DND-41 (cell line): ENCODE data around the gene PTPRC.
A peak's percentile ranks its signal among the peaks of the same experiment; 100 is the strongest.

Experiments used
- ATAC-seq: fragments of 200-7000 bp; cut with Tn5 transposase; 3 replicates; pipeline ENCODE4 v1.9.1; 2021; ENCODE audit warnings: low read depth; ENCODE audit not compliant: insufficient read depth
- DNase-seq: peaks from one replicate; pipeline ENCODE4 v3.0.0-alpha.2; 2020
- H2AFZ ChIP-seq: 2 replicates; pipeline ENCODE4 v1.6.0; 2012; ENCODE audit warnings: low read depth, low read length
- H3K27ac ChIP-seq: 2 replicates; pipeline ENCODE4 v1.5.1; 2012; ENCODE audit warnings: low read length, inconsistent platforms
- H3K27me3 ChIP-seq: fragments of 200-600 bp; sonication (generic); 2 replicates; pipeline ENCODE4 v1.6.0; 2012; ENCODE audit warnings: low read length, mild to moderate bottlenecking, inconsistent platforms; ENCODE audit not compliant: insufficient read depth, poor library complexity
- H3K36me3 ChIP-seq: 2 replicates; pipeline ENCODE4 v1.5.1; 2012; ENCODE audit warnings: low read length, inconsistent platforms; ENCODE audit not compliant: insufficient read depth
- H3K4me1 ChIP-seq: 2 replicates; pipeline ENCODE4 v1.5.1; 2012; ENCODE audit warnings: mild to moderate bottlenecking, low read length; ENCODE audit not compliant: insufficient read depth
- H3K4me2 ChIP-seq: 2 replicates; pipeline ENCODE4 v1.6.0; 2012; ENCODE audit warnings: mild to moderate bottlenecking, moderate library complexity, low read length, inconsistent platforms; ENCODE audit not compliant: insufficient read depth
- H3K4me3 ChIP-seq, 2 experiments: fragments of 200-600 bp in 1 of 2; shearing (Covaris generic) in 1 of 2; 2 replicates each; pipeline ENCODE4 v1.5.1; 2012 to 2016; ENCODE audit warnings: inconsistent platforms in 2 of 2, low read length in 2 of 2, mild to moderate bottlenecking in 2 of 2, low read depth in 1 of 2, moderate library complexity in 1 of 2
- H3K79me2 ChIP-seq: 2 replicates; pipeline ENCODE4 v1.6.0; 2012; ENCODE audit warnings: low read length, inconsistent platforms; ENCODE audit not compliant: insufficient read depth
- H3K9ac ChIP-seq: 2 replicates; pipeline ENCODE4 v1.6.0; 2012; ENCODE audit warnings: low read depth, mild to moderate bottlenecking, inconsistent platforms, low read length, moderate library complexity
- H3K9me3 ChIP-seq: 2 replicates; pipeline ENCODE4 v1.5.1; 2012; ENCODE audit warnings: low read length, moderate library complexity, mild to moderate bottlenecking, inconsistent platforms; ENCODE audit not compliant: insufficient read depth, severe bottlenecking
- H4K20me1 ChIP-seq: 2 replicates; pipeline ENCODE4 v1.6.0; 2012; ENCODE audit warnings: low read length; ENCODE audit not compliant: insufficient read depth
- EZH2 ChIP-seq: IDR thresholded peaks from 3 replicates; pipeline ENCODE4 v1.6.1; 2012; ENCODE audit warnings: borderline replicate concordance, low read depth, mild to moderate bottlenecking, moderate library complexity, low read length, inconsistent platforms; ENCODE audit not compliant: severe bottlenecking
- TF ChIP-seq, protein P1 (sequence below): IDR thresholded peaks from 2 replicates; pipeline ENCODE4 v1.5.1; 2012; ENCODE audit warnings: borderline replicate concordance, low read length, moderate library complexity, mild to moderate bottlenecking; ENCODE audit not compliant: poor library complexity, severe bottlenecking; ENCODE audit errors: extremely low read depth

The PTPRC gene

DNA sequence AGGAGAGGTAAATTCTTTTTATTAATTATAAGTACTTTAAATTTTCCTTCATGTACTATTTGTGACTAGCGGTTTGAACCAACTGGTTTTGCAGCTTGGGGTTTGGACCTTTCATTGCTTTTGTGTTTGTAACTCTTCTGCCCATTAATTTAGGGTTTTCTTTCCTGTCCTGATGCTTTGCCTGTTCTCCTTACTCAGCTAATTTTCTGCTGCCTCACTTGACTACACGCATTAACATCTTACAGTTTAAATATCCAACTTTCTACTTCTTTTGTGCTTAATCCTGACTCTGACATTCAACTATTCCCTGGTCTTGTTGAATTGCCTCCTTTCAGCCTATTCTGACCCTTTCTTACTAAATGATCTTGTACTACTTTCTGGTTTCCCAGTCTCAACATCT lies 135.6 kb downstream of the PTPRC start:
- Histone ChIP-seq H3K36me3 (no peaks in the 10 kb centered on the region), H3K4me3 (no peak overlapping the region), H3K27me3 (no peaks in the 10 kb centered on the region), H3K9me3 (no peaks in the 10 kb centered on the region), H3K4me1 (peaks cover 39% of the 10 kb centered on the region), H2AFZ (no peak overlapping the region), H3K79me2 (peaks cover 4% of the 10 kb centered on the region; the same call in 1 of the 2 replicates), H3K27ac (no peak overlapping the region), H3K9ac (no peak overlapping the region), H4K20me1 (no peaks in the 10 kb centered on the region), H3K4me2 (no peak overlapping the region)
- no peak for ATAC-seq
- no peak for TF ChIP-seq EZH2
- TF ChIP-seq, protein P1, sequence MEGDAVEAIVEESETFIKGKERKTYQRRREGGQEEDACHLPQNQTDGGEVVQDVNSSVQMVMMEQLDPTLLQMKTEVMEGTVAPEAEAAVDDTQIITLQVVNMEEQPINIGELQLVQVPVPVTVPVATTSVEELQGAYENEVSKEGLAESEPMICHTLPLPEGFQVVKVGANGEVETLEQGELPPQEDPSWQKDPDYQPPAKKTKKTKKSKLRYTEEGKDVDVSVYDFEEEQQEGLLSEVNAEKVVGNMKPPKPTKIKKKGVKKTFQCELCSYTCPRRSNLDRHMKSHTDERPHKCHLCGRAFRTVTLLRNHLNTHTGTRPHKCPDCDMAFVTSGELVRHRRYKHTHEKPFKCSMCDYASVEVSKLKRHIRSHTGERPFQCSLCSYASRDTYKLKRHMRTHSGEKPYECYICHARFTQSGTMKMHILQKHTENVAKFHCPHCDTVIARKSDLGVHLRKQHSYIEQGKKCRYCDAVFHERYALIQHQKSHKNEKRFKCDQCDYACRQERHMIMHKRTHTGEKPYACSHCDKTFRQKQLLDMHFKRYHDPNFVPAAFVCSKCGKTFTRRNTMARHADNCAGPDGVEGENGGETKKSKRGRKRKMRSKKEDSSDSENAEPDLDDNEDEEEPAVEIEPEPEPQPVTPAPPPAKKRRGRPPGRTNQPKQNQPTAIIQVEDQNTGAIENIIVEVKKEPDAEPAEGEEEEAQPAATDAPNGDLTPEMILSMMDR: no peak
- no peak for DNase-seq

DNA sequence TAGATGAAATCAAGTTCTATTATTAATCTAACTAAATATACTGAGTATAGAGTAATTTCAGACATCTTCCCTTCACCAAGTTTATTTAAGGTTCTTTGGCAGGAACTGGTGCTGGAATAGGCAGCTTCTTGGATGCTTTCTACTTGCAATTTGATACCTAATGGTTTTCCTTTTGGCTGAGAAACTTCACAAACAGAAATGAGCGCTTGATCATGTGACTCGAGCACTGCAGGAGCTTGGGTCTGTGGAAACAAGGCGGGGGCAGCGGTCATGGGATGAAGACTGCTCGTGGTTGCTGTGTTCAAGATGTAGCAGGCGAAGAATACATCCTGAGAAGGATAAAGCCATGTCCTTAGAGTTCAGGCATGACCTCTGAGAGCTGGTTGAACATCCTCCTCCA lies 136.8 kb downstream of the PTPRC start:
- no peak overlapping the region for H3K4me3 ChIP-seq
- H2AFZ ChIP-seq: no peak overlapping the region
- H3K27ac ChIP-seq: no peak overlapping the region
- no peaks in the 10 kb centered on the region for H3K27me3 ChIP-seq
- peaks cover 4% of the 10 kb centered on the region; the same call in 1 of the 2 replicates for H3K79me2 ChIP-seq
- no peaks in the 10 kb centered on the region for H3K9me3 ChIP-seq
- TF ChIP-seq EZH2: no peak
- TF ChIP-seq, protein P1: no peak
- no peak overlapping the region for H3K4me2 ChIP-seq
- no peaks in the 10 kb centered on the region for H3K36me3 ChIP-seq
- peak; percentile 13 for DNase-seq
- ATAC-seq: no peak
- H4K20me1 ChIP-seq: no peaks in the 10 kb centered on the region
- no peak overlapping the region for H3K9ac ChIP-seq
- H3K4me1 ChIP-seq: peaks cover 32% of the 10 kb centered on the region

DNA sequence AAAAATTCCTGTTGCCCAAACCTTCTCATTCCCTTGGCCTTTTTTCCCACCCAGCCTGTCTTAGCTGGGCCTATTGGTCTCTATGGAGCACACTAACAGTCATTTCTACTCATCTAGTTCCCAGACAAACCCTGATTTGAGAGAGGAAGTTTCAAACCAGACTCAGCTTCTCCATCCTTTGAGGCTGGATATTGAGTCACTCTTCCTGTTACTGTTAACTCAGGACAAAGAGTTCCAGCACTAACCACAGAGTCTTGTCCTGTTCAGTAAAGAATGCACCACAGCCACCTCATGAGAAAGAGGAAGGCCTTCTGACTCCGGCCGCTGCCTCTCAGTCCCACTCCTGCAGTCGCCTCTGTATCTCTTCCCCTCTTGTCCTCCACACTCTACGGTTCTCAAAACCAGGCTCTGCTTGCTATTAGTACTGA lies 137.8 kb downstream of the PTPRC start:
- Histone ChIP-seq H3K79me2 (peaks cover 4% of the 10 kb centered on the region; the same call in 1 of the 2 replicates), H3K4me2 (no peak overlapping the region), H3K9me3 (no peaks in the 10 kb centered on the region), H2AFZ (no peak overlapping the region), H3K4me3 (no peak overlapping the region), H3K27ac (peak overlapping the region; percentile 1; the same call in 1 of the 2 replicates), H4K20me1 (no peaks in the 10 kb centered on the region), H3K36me3 (no peaks in the 10 kb centered on the region), H3K9ac (no peak overlapping the region), H3K4me1 (peaks cover 31% of the 10 kb centered on the region), H3K27me3 (no peaks in the 10 kb centered on the region)
- ATAC-seq (peak; percentile 44), DNase-seq (no peak)
- TF ChIP-seq, protein P1: no peak
- TF ChIP-seq EZH2: no peak

DNA sequence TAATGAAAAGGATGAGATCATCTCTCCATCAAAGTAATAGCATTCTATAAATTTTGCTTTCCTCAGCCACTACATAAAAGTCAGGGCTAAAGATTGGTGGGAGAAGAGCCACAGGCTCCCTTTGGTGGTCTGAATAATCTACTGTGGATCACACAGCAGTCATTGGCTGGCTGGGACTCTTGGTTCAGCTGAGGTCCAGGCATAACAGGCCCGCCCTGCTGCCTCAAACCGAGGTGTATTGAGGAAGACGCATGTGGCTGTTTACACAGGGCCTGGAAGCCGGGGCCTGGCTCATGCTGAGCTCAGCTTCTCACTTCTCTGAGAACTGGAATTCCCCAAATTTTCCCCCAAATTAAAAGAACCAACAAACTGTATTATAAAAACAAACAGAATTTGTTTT lies 139.2 kb downstream of the PTPRC start:
- TF ChIP-seq EZH2: no peak
- TF ChIP-seq, protein P1: no peak
- Histone ChIP-seq H3K9me3 (no peaks in the 10 kb centered on the region), H3K4me1 (peaks cover 22% of the 10 kb centered on the region), H3K36me3 (no peaks in the 10 kb centered on the region), H3K9ac (no peak overlapping the region), H3K27ac (no peak overlapping the region), H3K27me3 (no peaks in the 10 kb centered on the region), H3K79me2 (no peaks in the 10 kb centered on the region; the same call in 1 of the 2 replicates), H2AFZ (no peak overlapping the region), H3K4me3 (no peak overlapping the region), H3K4me2 (no peak overlapping the region), H4K20me1 (no peaks in the 10 kb centered on the region)
- ATAC-seq (no peak), DNase-seq (no peak)
